ENCODE data around the gene KIDINS220. TPM values are rescaled to one million over a fixed set of nuclear protein-coding genes. Genes with fewer than 3 reads are reported as not detected.
A peak's percentile ranks its signal among the peaks of the same experiment; 100 is the strongest.
"Not testable (repeated sequence)": the region's sequence is repeated elsewhere in the genome, so short reads cannot be mapped to it uniquely, and the experiment has no call there.

KIDINS220 gene
- polyA plus RNA-seq, 4 donors = 93.4 to 105 (median 99.0) TPM

GRCh38 chr2:8761529-8762164 lies 75.8 kb downstream of the KIDINS220 start:
- peak; percentile 7 to 31 (median 23) for DNase-seq (ENCODE audit: low read depth in 4 of 4, low spot score in 3 of 4)

GRCh38 chr2:8756716-8757115 lies 80.7 kb downstream of the KIDINS220 start:
- DNase-seq (ENCODE audit: low read depth in 4 of 4, low spot score in 3 of 4) = no peak

GRCh38 chr2:8756230-8756629 lies 81.2 kb downstream of the KIDINS220 start:
- DNase-seq (ENCODE audit: low read depth in 4 of 4, low spot score in 3 of 4) = no peak

GRCh38 chr2:8754106-8754776 lies 83.2 kb downstream of the KIDINS220 start:
- DNase-seq (ENCODE audit: low read depth in 4 of 4, low spot score in 3 of 4) = peak in 1 of 4 donors; percentile 1

- no peak for DNase-seq (ENCODE audit: low read depth in 4 of 4, low spot score in 3 of 4)
Measured at GRCh38 chr2:8753609-8754008, 83.8 kb downstream of the KIDINS220 start.

GRCh38 chr2:8752385-8752784 lies 85.0 kb downstream of the KIDINS220 start:
- DNase-seq (ENCODE audit: low read depth in 4 of 4, low spot score in 3 of 4) = no peak

- DNase-seq (ENCODE audit: low read depth in 4 of 4, low spot score in 3 of 4) = no peak
Measured at GRCh38 chr2:8750221-8750620, 87.2 kb downstream of the KIDINS220 start.

GRCh38 chr2:8743261-8743660 lies 94.2 kb downstream of the KIDINS220 start:
- DNase-seq (ENCODE audit: low read depth in 4 of 4, low spot score in 3 of 4) = no peak

GRCh38 chr2:8740136-8740535 lies 97.3 kb downstream of the KIDINS220 start:
- no peak for DNase-seq (ENCODE audit: low read depth in 4 of 4, low spot score in 3 of 4)

- no peak for DNase-seq (ENCODE audit: low read depth in 4 of 4, low spot score in 3 of 4)
Measured at GRCh38 chr2:8737571-8738175, 99.7 kb downstream of the KIDINS220 start.

GRCh38 chr2:8732601-8733000 lies 104.8 kb downstream of the KIDINS220 start:
- DNase-seq (ENCODE audit: low read depth in 4 of 4, low spot score in 3 of 4) = no peak

- DNase-seq (ENCODE audit: low read depth in 4 of 4, low spot score in 3 of 4) = no peak
Measured at GRCh38 chr2:8729939-8730338, 107.5 kb downstream of the KIDINS220 start.

- not testable (repeated sequence) for DNase-seq (ENCODE audit: low read depth in 4 of 4, low spot score in 3 of 4)
Measured at GRCh38 chr2:8729101-8729500, 108.3 kb downstream of the KIDINS220 start.

- no peak for DNase-seq (ENCODE audit: low read depth in 4 of 4, low spot score in 3 of 4)
Measured at GRCh38 chr2:8728305-8729015, 109.0 kb downstream of the KIDINS220 start.

GRCh38 chr2:8725838-8726237 lies 111.6 kb downstream of the KIDINS220 start:
- no peak for DNase-seq (ENCODE audit: low read depth in 4 of 4, low spot score in 3 of 4)

- no peak for DNase-seq (ENCODE audit: low read depth in 4 of 4, low spot score in 3 of 4)
Measured at GRCh38 chr2:8722986-8723385, 114.4 kb downstream of the KIDINS220 start.

GRCh38 chr2:8721410-8721809 lies 116.0 kb downstream of the KIDINS220 start:
- no peak for DNase-seq (ENCODE audit: low read depth in 4 of 4, low spot score in 3 of 4)

GRCh38 chr2:8720741-8721140 lies 116.7 kb downstream of the KIDINS220 start:
- no peak for DNase-seq (ENCODE audit: low read depth in 4 of 4, low spot score in 3 of 4)

- DNase-seq (ENCODE audit: low read depth in 4 of 4, low spot score in 3 of 4) = no peak
Measured at GRCh38 chr2:8719528-8719927, 117.9 kb downstream of the KIDINS220 start.

GRCh38 chr2:8714971-8715370 lies 122.4 kb downstream of the KIDINS220 start:
- DNase-seq (ENCODE audit: low read depth in 4 of 4, low spot score in 3 of 4) = no peak

- no peak for DNase-seq (ENCODE audit: low read depth in 4 of 4, low spot score in 3 of 4)
Measured at GRCh38 chr2:8714283-8714682, 123.1 kb downstream of the KIDINS220 start.

All from left renal pelvis (tissue), 4 donors.